22Rv1 (cell line): ENCODE results near the gene GALNT17.

ENCODE experiments used
- CTCF ChIP-seq: fragments of 450-650 bp; IDR thresholded peaks from 2 replicates; pipeline ENCODE4 v1.5.1; 2017; ENCODE audit warnings: mild to moderate bottlenecking
- ZFX ChIP-seq: fragments of 450-650 bp; IDR thresholded peaks from 2 replicates; pipeline ENCODE4 v1.6.1; 2017; ENCODE audit warnings: antibody characterized with exemption, borderline replicate concordance

GRCh38 chr7:71235253-71235652 is 103.3 kb downstream of the GALNT17 start:
- no peak for TF ChIP-seq ZFX
- TF ChIP-seq CTCF, result no peak
